ENCODE results near the gene GEMIN4. TPM values are rescaled to one million over a fixed set of nuclear protein-coding genes. Genes with fewer than 3 reads are reported as not detected.
"Not testable (repeated sequence)": the region's sequence is repeated elsewhere in the genome, so short reads cannot be mapped to it uniquely, and the experiment has no call there.

GEMIN4 gene
- total and polyA plus RNA-seq, 2 donors, result 7.3 to 18.8 TPM

GRCh38 chr17:760371-760770 is 8.3 kb upstream of the GEMIN4 start:
- 82% methylated on average over 9 of the region's 9 CpGs for WGBS
- no peaks in the 10 kb centered on the region for H3K4me1 ChIP-seq (ENCODE audit: insufficient read depth)
- H3K36me3 ChIP-seq (ENCODE audit: insufficient read depth), result peaks cover 2% of the 10 kb centered on the region
- no peak overlapping the region for H3K4me3 ChIP-seq (ENCODE audit: low read depth, low read length)
- no peak overlapping the region for H3K27ac ChIP-seq (ENCODE audit: low read depth)
- no peak for DNase-seq (ENCODE audit: extremely low spot score)

GRCh38 chr17:759964-760363 is 7.9 kb upstream of the GEMIN4 start:
- WGBS, result 70% methylated on average over 5 of the region's 5 CpGs
- H3K36me3 ChIP-seq (ENCODE audit: insufficient read depth), result peaks cover 2% of the 10 kb centered on the region

GRCh38 chr17:756010-756567 is 4.0 kb upstream of the GEMIN4 start:
- not testable (repeated sequence) for H3K4me1 ChIP-seq (ENCODE audit: insufficient read depth)

More at GRCh38 chr17:759964-760363, 7.9 kb upstream of the GEMIN4 start:
- H3K4me1 ChIP-seq (ENCODE audit: insufficient read depth), result no peaks in the 10 kb centered on the region
- H3K4me3 ChIP-seq (ENCODE audit: low read depth, low read length), result no peak overlapping the region
- no peak overlapping the region for H3K27ac ChIP-seq (ENCODE audit: low read depth)
- no peak for DNase-seq (ENCODE audit: extremely low spot score)

GRCh38 chr17:755319-755961 is 3.4 kb upstream of the GEMIN4 start:
- DNase-seq (ENCODE audit: extremely low spot score); H3K27ac ChIP-seq (ENCODE audit: low read depth); H3K4me3 ChIP-seq (ENCODE audit: low read depth, low read length); H3K4me1 ChIP-seq (ENCODE audit: insufficient read depth); H3K36me3 ChIP-seq (ENCODE audit: insufficient read depth): not testable (repeated sequence)
- 96% methylated on average over 9 of the region's 9 CpGs for WGBS

More at GRCh38 chr17:756010-756567, 4.0 kb upstream of the GEMIN4 start:
- not testable (repeated sequence) for H3K36me3 ChIP-seq (ENCODE audit: insufficient read depth); DNase-seq (ENCODE audit: extremely low spot score); H3K4me3 ChIP-seq (ENCODE audit: low read depth, low read length); H3K27ac ChIP-seq (ENCODE audit: low read depth)
- 40% methylated on average over 15 of the region's 15 CpGs for WGBS

- 76% methylated on average over 13 of the region's 13 CpGs for WGBS
- Histone ChIP-seq H3K27ac (ENCODE audit: low read depth) (no peak overlapping the region), H3K4me1 (ENCODE audit: insufficient read depth) (peaks cover 1% of the 10 kb centered on the region), H3K36me3 (ENCODE audit: insufficient read depth) (peaks cover 2% of the 10 kb centered on the region), H3K4me3 (ENCODE audit: low read depth, low read length) (no peak overlapping the region)
- no peak for DNase-seq (ENCODE audit: extremely low spot score)
Measured at GRCh38 chr17:753418-753817, 1.4 kb upstream of the GEMIN4 start.

GRCh38 chr17:752620-753219 is 656 bp upstream of the GEMIN4 start:
- 22% methylated on average over 43 of the region's 43 CpGs for WGBS
- Histone ChIP-seq H3K4me1 (ENCODE audit: insufficient read depth) (peaks cover 1% of the 10 kb centered on the region), H3K36me3 (ENCODE audit: insufficient read depth) (no peaks in the 10 kb centered on the region), H3K27ac (ENCODE audit: low read depth) (peak overlapping the region; percentile 80), H3K4me3 (ENCODE audit: low read depth, low read length) (peak overlapping the region; percentile 75)
- DNase-seq (ENCODE audit: extremely low spot score), result no peak

- WGBS, result 2% methylated on average over 49 of the region's 49 CpGs
Measured at GRCh38 chr17:751269-752001, 629 bp downstream of the GEMIN4 start.

GRCh38 chr17:750431-751037 is 1.5 kb downstream of the GEMIN4 start:
- Histone ChIP-seq H3K4me3 (ENCODE audit: low read depth, low read length) (no peak overlapping the region), H3K36me3 (ENCODE audit: insufficient read depth) (peaks cover 2% of the 10 kb centered on the region), H3K27ac (ENCODE audit: low read depth) (no peak overlapping the region), H3K4me1 (ENCODE audit: insufficient read depth) (peaks cover 1% of the 10 kb centered on the region)
- 67% methylated on average over 8 of the region's 8 CpGs for WGBS
- DNase-seq (ENCODE audit: extremely low spot score), result no peak

More at GRCh38 chr17:751269-752001, 629 bp downstream of the GEMIN4 start:
- Histone ChIP-seq H3K36me3 (ENCODE audit: insufficient read depth) (peaks cover 2% of the 10 kb centered on the region), H3K4me3 (ENCODE audit: low read depth, low read length) (peak overlapping the region; percentile 75), H3K27ac (ENCODE audit: low read depth) (no peak overlapping the region), H3K4me1 (ENCODE audit: insufficient read depth) (peaks cover 1% of the 10 kb centered on the region)
- DNase-seq (ENCODE audit: extremely low spot score), result no peak

- not testable (repeated sequence) for H3K4me1 ChIP-seq (ENCODE audit: insufficient read depth); H3K4me3 ChIP-seq (ENCODE audit: low read depth, low read length)
- 76% methylated on average over 7 of the region's 7 CpGs for WGBS
Measured at GRCh38 chr17:749359-749758, 2.7 kb downstream of the GEMIN4 start.

GRCh38 chr17:748604-749003 is 3.5 kb downstream of the GEMIN4 start:
- H3K27ac ChIP-seq (ENCODE audit: low read depth); H3K36me3 ChIP-seq (ENCODE audit: insufficient read depth); H3K4me3 ChIP-seq (ENCODE audit: low read depth, low read length); H3K4me1 ChIP-seq (ENCODE audit: insufficient read depth); DNase-seq (ENCODE audit: extremely low spot score): not testable (repeated sequence)
- 95% methylated on average over 4 of the region's 4 CpGs for WGBS

More at GRCh38 chr17:749359-749758, 2.7 kb downstream of the GEMIN4 start:
- not testable (repeated sequence) for H3K36me3 ChIP-seq (ENCODE audit: insufficient read depth); DNase-seq (ENCODE audit: extremely low spot score); H3K27ac ChIP-seq (ENCODE audit: low read depth)

GRCh38 chr17:746783-747629 is 5.1 kb downstream of the GEMIN4 start:
- DNase-seq (ENCODE audit: extremely low spot score), result no peak
- Histone ChIP-seq H3K27ac (ENCODE audit: low read depth) (no peak overlapping the region), H3K36me3 (ENCODE audit: insufficient read depth) (peaks cover 2% of the 10 kb centered on the region), H3K4me3 (ENCODE audit: low read depth, low read length) (no peak overlapping the region), H3K4me1 (ENCODE audit: insufficient read depth) (peaks cover 1% of the 10 kb centered on the region)
- WGBS, result 91% methylated on average over 38 of the region's 38 CpGs

- H3K4me3 ChIP-seq (ENCODE audit: low read depth, low read length), result no peak overlapping the region
- H3K27ac ChIP-seq (ENCODE audit: low read depth), result no peak overlapping the region
- H3K4me1 ChIP-seq (ENCODE audit: insufficient read depth), result peaks cover under 1% of the 10 kb centered on the region
- H3K36me3 ChIP-seq (ENCODE audit: insufficient read depth), result peaks cover 2% of the 10 kb centered on the region
- no peak for DNase-seq (ENCODE audit: extremely low spot score)
- 92% methylated on average over 9 of the region's 9 CpGs for WGBS
Measured at GRCh38 chr17:746181-746580, 5.9 kb downstream of the GEMIN4 start.

GRCh38 chr17:745406-745805 is 6.7 kb downstream of the GEMIN4 start:
- no peak for DNase-seq (ENCODE audit: extremely low spot score)
- no peak overlapping the region for H3K4me3 ChIP-seq (ENCODE audit: low read depth, low read length)
- H3K4me1 ChIP-seq (ENCODE audit: insufficient read depth), result no peaks in the 10 kb centered on the region
- no peak overlapping the region for H3K27ac ChIP-seq (ENCODE audit: low read depth)
- WGBS, result 95% methylated on average over 11 of the region's 11 CpGs
- H3K36me3 ChIP-seq (ENCODE audit: insufficient read depth), result peaks cover 2% of the 10 kb centered on the region

Measured in urinary bladder (tissue), 4 donors.